Kidney (tissue), 14 donors: ENCODE data around the gene METTL17. TPM values are rescaled to one million over a fixed set of nuclear protein-coding genes. Genes with fewer than 3 reads are reported as not detected.

Experiments used
- DNase-seq, 5 donors: peaks; one replicate each; pipeline ENCODE4 v3.0.0-alpha.2; 2013 to 2020
- FAIRE-seq: peaks from 2 replicates; lab custom pipeline; 2012; peaks lifted over from hg19 to GRCh38; lab: Jason Lieb, UNC
- H3K27ac ChIP-seq, 2 donors: one replicate each; pipeline ENCODE4 v1.7.0; 2013; ENCODE audit warnings: low read depth in 2 of 2, low read length in 2 of 2, inconsistent platforms in 1 of 2
- H3K27me3 ChIP-seq: one replicate; pipeline ENCODE4 v1.7.1; 2013; ENCODE audit warnings: low read length, inconsistent platforms; ENCODE audit not compliant: control insufficient read depth, insufficient read depth
- H3K36me3 ChIP-seq, 3 donors: one replicate each; pipeline versions ENCODE4 v1.7.0 to v1.7.1; 2013; ENCODE audit warnings: low read length in 3 of 3, control low read depth in 1 of 3, inconsistent platforms in 1 of 3; ENCODE audit not compliant: insufficient read depth in 3 of 3, control insufficient read depth in 2 of 3
- H3K4me1 ChIP-seq, 3 donors: one replicate each; pipeline versions ENCODE4 v1.7.0 to v1.7.1; 2013; ENCODE audit warnings: low read length in 3 of 3, inconsistent platforms in 1 of 3, low read depth in 1 of 3; ENCODE audit not compliant: control insufficient read depth in 2 of 3, insufficient read depth in 2 of 3
- H3K4me3 ChIP-seq, 3 donors: one replicate each; pipeline versions ENCODE4 v1.7.0 to v1.8.1; 2013; ENCODE audit warnings: low read length in 3 of 3, control low read depth in 1 of 3, inconsistent platforms in 1 of 3
- H3K9ac ChIP-seq, 3 donors: one replicate each; pipeline versions ENCODE4 v1.7.0 to v1.7.1; 2013; ENCODE audit warnings: low read length in 3 of 3, control low read depth in 1 of 3, inconsistent platforms in 1 of 3
- H3K9me3 ChIP-seq, 3 donors: one replicate each; pipeline versions ENCODE4 v1.7.0 to v1.7.1; 2013; ENCODE audit warnings: low read length in 3 of 3, control low read depth in 1 of 3, inconsistent platforms in 1 of 3; ENCODE audit not compliant: control insufficient read depth in 2 of 3, insufficient read depth in 1 of 3
- CTCF ChIP-seq: IDR thresholded peaks from 3 replicates; pipeline ENCODE4 v1.5.1; 2012; ENCODE audit warnings: mild to moderate bottlenecking, moderate library complexity, borderline replicate concordance; ENCODE audit not compliant: insufficient read depth; ENCODE audit errors: extremely low read depth
- intact Hi-C: fragments of 100-400 bp; cut with DNase I; formaldehyde crosslinking; loops from one replicate; pipeline ENCODE4 v1.11.1; 2022
- polyA plus RNA-seq: library from polyadenylated mRNA; stranded (reverse); fragments of 350-450 nt; fragmentation: Illumina TruSeq; extraction: RNeasy Lipid Tissue Mini Kit (QIAGEN cat#74804); gene quantifications from one replicate; pipeline ENCODE4 v1.2.3, GENCODE V29; 2014; ENCODE audit warnings: low read depth, low replicate concordance; ENCODE audit not compliant: insufficient read depth
- total RNA-seq: library from RNA; stranded (reverse); fragmentation: NEBNext Ultra II Directional; extraction: Animal tissue kit (Norgen Biotek cat#: 25700); gene quantifications from one replicate; pipeline ENCODE4 v1.2.1, GENCODE V29; 2021
- donor health status: control.
- donor health status: control.
- donor health status: control.
- donor health status: control.
- donor health status: control.
- donor health status: DM: yes; HTN: yes; CAD: no.
- donor health status: Normal renal cell carcinoma (clear cell type).

The METTL17 gene
- total and polyA plus RNA-seq, 2 donors from 2014 or later = 53.2 to 68.6 TPM

- Histone ChIP-seq H3K9ac (peak overlapping the region in 1 of 3 donors; percentile 32), H3K27ac (no peak overlapping the region), H3K4me1 (peaks cover 0 to 4% (median 0%) of the 10 kb centered on the region in 3 donors), H3K36me3 (peaks cover 0 to 18% (median 16%) of the 10 kb centered on the region in 3 donors), H3K27me3 (no peaks in the 10 kb centered on the region), H3K4me3 (no peak overlapping the region), H3K9me3 (no peaks in the 10 kb centered on the region)
- intact Hi-C loops = loop anchor here (10.0 kb wide), 1 partner anchor 69 kb away; no protein-coding TSS in a partner anchor
- TF ChIP-seq CTCF = no peak
- DNase-seq (no peak), FAIRE-seq (no peak)
These were observed 25.5 kb downstream of the METTL17 start for GRCh38 chr14:21015312-21015711.

GRCh38 chr14:21016413-21017190 is 26.8 kb downstream of the METTL17 start:
- no peak for TF ChIP-seq CTCF
- no peak overlapping the region for H3K27ac ChIP-seq
- H3K27me3 ChIP-seq = no peaks in the 10 kb centered on the region
- H3K4me3 ChIP-seq = no peak overlapping the region
- no peaks in the 10 kb centered on the region for H3K9me3 ChIP-seq
- intact Hi-C loops = loop anchor here (10.0 kb wide), 1 partner anchor 68 kb away; no protein-coding TSS in a partner anchor
- peaks cover 0 to 24% (median 16%) of the 10 kb centered on the region in 3 donors for H3K36me3 ChIP-seq
- FAIRE-seq (no peak), DNase-seq (no peak)
- peaks cover 0 to 4% (median 0%) of the 10 kb centered on the region in 3 donors for H3K4me1 ChIP-seq
- no peak overlapping the region for H3K9ac ChIP-seq

- Histone ChIP-seq H3K4me3 (no peak overlapping the region), H3K9ac (no peak overlapping the region), H3K27me3 (no peaks in the 10 kb centered on the region), H3K27ac (no peak overlapping the region), H3K9me3 (no peaks in the 10 kb centered on the region), H3K4me1 (peaks cover 0 to 4% (median 0%) of the 10 kb centered on the region in 3 donors), H3K36me3 (peaks cover 0 to 24% (median 16%) of the 10 kb centered on the region in 3 donors)
- no peak for DNase-seq
- no peak for TF ChIP-seq CTCF
- no peak for FAIRE-seq
- intact Hi-C loops = loop anchor here (10.0 kb wide), 1 partner anchor 67 kb away; no protein-coding TSS in a partner anchor
These were observed 27.9 kb downstream of the METTL17 start for GRCh38 chr14:21017528-21018245.
